Activated T-helper 17 cell treated with anti-CD3 and anti-CD28 coated beads, Interleukin-2, amount 50 U/mL, for 72 hours (primary cell): ENCODE data around the gene CRYZ. TPM values are rescaled to one million over a fixed set of nuclear protein-coding genes. Genes with fewer than 3 reads are reported as not detected.
"Not testable (repeated sequence)": the region's sequence is repeated elsewhere in the genome, so short reads cannot be mapped to it uniquely, and the experiment has no call there.

ENCODE experiments used
- ATAC-seq: fragments of 150-1000 bp; cut with Tn5 transposase; replicated peaks from 2 replicates; pipeline ENCODE4 v1.10.0; 2021; ENCODE audit warnings: mild to moderate bottlenecking, moderate library complexity
- H3K27ac Mint-ChIP-seq: one replicate; pipeline ENCODE4 v1.8.0; 2022; ENCODE audit warnings: mixed read lengths
- H3K27me3 Mint-ChIP-seq: one replicate; pipeline ENCODE4 v1.8.0; 2022; ENCODE audit warnings: mixed read lengths
- H3K36me3 Mint-ChIP-seq: one replicate; pipeline ENCODE4 v1.8.0; 2022; ENCODE audit warnings: low read depth, mild to moderate bottlenecking, mixed read lengths
- H3K4me1 Mint-ChIP-seq: one replicate; pipeline ENCODE4 v1.8.0; 2022; ENCODE audit warnings: mixed read lengths
- H3K4me3 Mint-ChIP-seq: one replicate; pipeline ENCODE4 v1.8.0; 2022; ENCODE audit warnings: mild to moderate bottlenecking, mixed read lengths
- H3K9me3 Mint-ChIP-seq: one replicate; pipeline ENCODE4 v1.8.0; 2022; ENCODE audit warnings: mixed read lengths
- total RNA-seq, 2 donors: library from RNA; stranded (reverse); gene quantifications; one replicate each; pipeline ENCODE4 v1.2.3, GENCODE V29; 2022

The CRYZ gene
- total RNA-seq, 2 donors from 2014 or later: 47.7 to 56.5 TPM

DNA sequence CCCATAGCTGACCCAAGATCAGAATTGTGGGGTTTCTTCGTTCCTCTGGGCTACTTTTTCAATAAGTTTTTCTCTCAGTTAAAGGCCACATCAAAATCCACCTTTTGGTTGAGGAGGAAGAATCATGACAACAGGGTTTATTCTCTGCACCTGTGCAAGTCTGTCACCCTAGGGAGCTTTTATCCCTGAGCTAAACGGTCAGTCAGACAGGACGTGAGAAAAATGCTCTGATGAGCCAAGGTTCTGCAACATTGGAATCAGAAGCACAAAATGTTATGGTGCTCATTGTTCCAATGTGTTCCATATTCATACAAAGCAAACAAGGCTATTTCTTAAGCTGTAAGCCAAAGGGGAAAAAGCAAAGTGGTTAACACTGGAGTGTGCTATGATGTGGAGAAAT lies 51.8 kb downstream of the CRYZ start:
- Mint-ChIP-seq H3K27ac (no peak overlapping the region), H3K27me3 (peaks cover 19% of the 10 kb centered on the region), H3K9me3 (peaks cover 6% of the 10 kb centered on the region), H3K36me3 (no peaks in the 10 kb centered on the region), H3K4me3 (no peak overlapping the region), H3K4me1 (no peaks in the 10 kb centered on the region)
- no peak for ATAC-seq

- Mint-ChIP-seq H3K4me3 (no peak overlapping the region), H3K27me3 (peaks cover 20% of the 10 kb centered on the region), H3K27ac (no peak overlapping the region), H3K36me3 (no peaks in the 10 kb centered on the region), H3K4me1 (no peaks in the 10 kb centered on the region), H3K9me3 (peaks cover 6% of the 10 kb centered on the region)
- no peak for ATAC-seq
Observed at GRCh38 chr1:74679811-74680210, 53.0 kb downstream of the CRYZ start.

GRCh38 chr1:74677926-74678325 lies 54.9 kb downstream of the CRYZ start:
- H3K9me3 Mint-ChIP-seq: peaks cover 6% of the 10 kb centered on the region
- H3K4me3 Mint-ChIP-seq: no peak overlapping the region
- H3K27ac Mint-ChIP-seq: no peak overlapping the region
- no peaks in the 10 kb centered on the region for H3K36me3 Mint-ChIP-seq
- H3K4me1 Mint-ChIP-seq: peaks cover 4% of the 10 kb centered on the region
- ATAC-seq: no peak
- H3K27me3 Mint-ChIP-seq: peaks cover 31% of the 10 kb centered on the region

GRCh38 chr1:74674278-74675048 lies 58.4 kb downstream of the CRYZ start:
- peaks cover 9% of the 10 kb centered on the region for H3K9me3 Mint-ChIP-seq
- no peak for ATAC-seq
- no peaks in the 10 kb centered on the region for H3K36me3 Mint-ChIP-seq
- no peak overlapping the region for H3K4me3 Mint-ChIP-seq
- peaks cover 43% of the 10 kb centered on the region for H3K27me3 Mint-ChIP-seq
- no peak overlapping the region for H3K27ac Mint-ChIP-seq
- H3K4me1 Mint-ChIP-seq: peaks cover 4% of the 10 kb centered on the region

GRCh38 chr1:74673351-74674111 lies 59.3 kb downstream of the CRYZ start, which contains the start of gene ERICH3:
Gene ERICH3, minus strand, starts transcription at chr1:74673792. Its CDS starts 273 bp downstream, at chr1:74673519.
- Mint-ChIP-seq H3K4me1 (peaks cover 4% of the 10 kb centered on the region), H3K9me3 (peaks cover 4% of the 10 kb centered on the region), H3K27ac (no peak within 1 kb of the TSS), H3K36me3 (no peaks in the 10 kb centered on the region), H3K27me3 (peaks cover 34% of the 10 kb centered on the region), H3K4me3 (no peak within 1 kb of the TSS)
- no peak for ATAC-seq

GRCh38 chr1:74670866-74671265 lies 62.0 kb downstream of the CRYZ start:
- not testable (repeated sequence) for H3K4me1 Mint-ChIP-seq, H3K36me3 Mint-ChIP-seq, H3K9me3 Mint-ChIP-seq, H3K27ac Mint-ChIP-seq, ATAC-seq, H3K4me3 Mint-ChIP-seq
- H3K27me3 Mint-ChIP-seq: peaks cover 36% of the 10 kb centered on the region

Other genes starting within 250 kb of the CRYZ start
- gene LRRC53, start 220.4 kb downstream of the CRYZ start, total RNA-seq: not detected
- gene ERICH3, start 59.3 kb downstream of the CRYZ start, total RNA-seq: not detected
- gene TYW3, start 102 bp upstream of the CRYZ start, total RNA-seq: 10 to 100 TPM; 27.9 to 37.3 TPM